GM19455 (cell line): ENCODE data around the gene TNFRSF14.

Experiments used
- ATAC-seq: cut with Tn5 transposase; IDR thresholded peaks from one replicate; pipeline ENCODE4 v1.9.1; 2021; ENCODE audit not compliant: unreplicated experiment

TNFRSF14 gene

GRCh38 chr1:2597441-2598328 lies 41.5 kb downstream of the TNFRSF14 start:
- ATAC-seq: no peak

DNA sequence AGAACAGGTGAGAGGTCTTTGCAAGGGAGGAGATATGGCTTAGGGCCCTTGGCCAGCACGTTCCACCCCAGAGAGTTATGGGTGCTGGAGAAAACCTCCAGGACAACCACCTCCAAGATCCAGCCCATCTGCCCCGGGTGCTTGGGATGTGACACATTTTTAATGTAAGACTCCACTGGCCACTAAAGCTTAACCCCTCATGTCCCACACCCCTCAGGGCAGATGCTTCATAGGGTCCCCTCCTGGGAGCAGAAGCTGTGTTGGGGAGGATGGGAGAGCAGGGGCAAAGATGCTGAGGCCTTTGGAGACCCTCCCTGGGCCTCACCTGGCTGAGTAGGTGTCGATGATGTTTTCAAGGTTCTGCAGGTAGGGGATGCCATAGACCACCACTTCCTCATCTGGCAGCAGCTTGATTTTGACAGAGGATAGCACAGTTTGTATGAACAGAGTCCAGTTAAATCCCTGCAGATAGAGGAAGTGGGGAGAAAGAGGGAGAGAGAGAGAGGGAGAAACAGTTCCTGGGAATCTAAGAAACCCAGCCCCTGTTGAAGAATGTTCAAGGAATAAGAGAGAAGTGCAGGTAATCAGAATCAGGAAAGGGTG lies 42.3 kb downstream of the TNFRSF14 start:
- ATAC-seq: no peak

DNA sequence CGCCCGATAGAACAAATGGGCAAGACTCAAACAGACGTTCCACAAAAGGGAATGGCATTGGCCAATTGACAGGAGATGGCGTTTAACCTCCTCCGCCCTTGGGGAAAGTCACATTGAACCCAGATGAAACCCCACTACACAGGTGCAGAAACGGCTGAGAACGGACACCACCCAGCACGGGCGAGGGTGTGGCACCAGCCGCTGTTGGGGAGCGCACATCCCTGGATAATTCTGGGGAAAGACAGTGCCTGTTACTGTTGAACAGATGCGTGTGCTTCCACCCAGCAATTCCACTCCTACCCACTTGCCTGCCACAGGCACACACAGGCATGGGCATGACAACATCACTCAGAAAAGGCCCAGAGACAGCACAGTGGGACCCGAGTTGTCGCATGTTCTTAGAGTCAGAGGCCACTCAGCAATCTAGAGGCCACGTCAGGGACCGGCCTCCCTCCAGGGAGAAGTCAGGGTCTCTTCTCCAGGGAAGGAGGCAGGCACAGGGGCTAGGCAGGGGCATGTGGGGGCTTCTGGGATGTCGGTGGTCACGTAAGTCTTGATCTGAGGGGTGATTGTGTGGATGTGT lies 45.6 kb downstream of the TNFRSF14 start:
- no peak for ATAC-seq

GRCh38 chr1:2602311-2602835 lies 46.2 kb downstream of the TNFRSF14 start:
- ATAC-seq: no peak

GRCh38 chr1:2602866-2603520 lies 46.8 kb downstream of the TNFRSF14 start:
- ATAC-seq: no peak

DNA sequence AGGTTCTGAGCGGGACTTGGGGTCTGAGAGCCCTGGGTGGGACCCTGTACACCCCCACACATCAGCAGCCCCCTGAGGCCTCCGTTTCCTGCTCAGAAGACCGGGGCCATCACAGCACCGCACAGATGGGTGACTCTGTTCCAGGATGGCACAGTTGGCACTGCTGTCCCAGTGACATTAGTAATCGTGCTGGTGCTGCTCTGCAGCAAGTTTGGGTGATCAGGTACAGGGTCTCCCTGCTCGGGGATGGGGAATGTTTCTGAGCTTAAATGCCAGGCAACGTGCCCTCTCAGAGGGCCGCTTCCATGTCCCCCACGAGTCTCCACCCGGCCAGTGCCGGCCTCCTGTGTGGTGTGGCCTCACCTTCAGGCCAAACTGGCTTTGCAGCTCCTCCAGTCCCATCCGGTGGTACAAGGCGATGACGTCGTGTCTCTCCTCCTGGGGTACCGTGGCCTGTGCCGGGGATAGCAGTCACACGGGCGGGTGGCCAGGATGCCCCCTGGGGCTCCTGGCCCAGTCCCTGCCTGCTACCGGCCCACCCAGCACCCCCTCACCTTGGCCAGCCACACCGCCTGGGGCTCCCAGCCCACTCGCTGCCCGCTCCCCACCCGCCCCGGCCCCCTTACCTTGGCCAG lies 47.5 kb downstream of the TNFRSF14 start:
- no peak for ATAC-seq

GRCh38 chr1:2604156-2604843 lies 48.1 kb downstream of the TNFRSF14 start:
- ATAC-seq: no peak

DNA sequence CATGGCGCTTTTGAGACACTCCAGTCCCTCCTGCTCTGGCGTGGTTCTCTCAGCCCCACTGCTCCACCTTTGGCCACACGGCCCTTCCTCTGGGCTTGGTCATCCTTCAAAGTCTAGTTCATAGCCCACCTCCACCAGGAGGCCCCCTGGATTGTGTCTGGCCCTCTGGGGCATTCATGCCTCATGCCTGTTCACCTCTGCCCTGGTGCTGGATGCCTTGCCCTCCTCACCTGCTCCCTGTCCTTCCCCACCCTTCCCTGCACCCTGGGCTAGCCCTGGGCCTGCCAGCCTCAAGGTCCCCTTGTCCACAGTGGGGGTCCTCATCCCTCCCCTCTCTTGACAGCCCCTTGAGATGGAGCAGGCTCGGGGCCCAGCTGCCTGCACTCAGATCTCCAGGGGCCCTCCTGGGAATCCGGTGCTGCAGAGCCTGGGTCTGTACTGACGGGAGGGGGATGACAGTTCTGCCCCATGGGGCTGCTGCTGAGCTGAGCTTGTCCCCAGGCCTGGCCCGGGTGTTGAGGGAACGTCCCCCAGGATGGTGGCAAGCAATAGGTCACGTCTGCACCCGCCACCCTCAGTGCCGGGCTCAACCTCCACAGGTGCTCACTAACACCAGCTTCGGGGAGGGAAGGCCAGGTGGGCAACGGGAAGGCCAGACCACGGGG lies 48.8 kb downstream of the TNFRSF14 start:
- ATAC-seq: no peak

DNA sequence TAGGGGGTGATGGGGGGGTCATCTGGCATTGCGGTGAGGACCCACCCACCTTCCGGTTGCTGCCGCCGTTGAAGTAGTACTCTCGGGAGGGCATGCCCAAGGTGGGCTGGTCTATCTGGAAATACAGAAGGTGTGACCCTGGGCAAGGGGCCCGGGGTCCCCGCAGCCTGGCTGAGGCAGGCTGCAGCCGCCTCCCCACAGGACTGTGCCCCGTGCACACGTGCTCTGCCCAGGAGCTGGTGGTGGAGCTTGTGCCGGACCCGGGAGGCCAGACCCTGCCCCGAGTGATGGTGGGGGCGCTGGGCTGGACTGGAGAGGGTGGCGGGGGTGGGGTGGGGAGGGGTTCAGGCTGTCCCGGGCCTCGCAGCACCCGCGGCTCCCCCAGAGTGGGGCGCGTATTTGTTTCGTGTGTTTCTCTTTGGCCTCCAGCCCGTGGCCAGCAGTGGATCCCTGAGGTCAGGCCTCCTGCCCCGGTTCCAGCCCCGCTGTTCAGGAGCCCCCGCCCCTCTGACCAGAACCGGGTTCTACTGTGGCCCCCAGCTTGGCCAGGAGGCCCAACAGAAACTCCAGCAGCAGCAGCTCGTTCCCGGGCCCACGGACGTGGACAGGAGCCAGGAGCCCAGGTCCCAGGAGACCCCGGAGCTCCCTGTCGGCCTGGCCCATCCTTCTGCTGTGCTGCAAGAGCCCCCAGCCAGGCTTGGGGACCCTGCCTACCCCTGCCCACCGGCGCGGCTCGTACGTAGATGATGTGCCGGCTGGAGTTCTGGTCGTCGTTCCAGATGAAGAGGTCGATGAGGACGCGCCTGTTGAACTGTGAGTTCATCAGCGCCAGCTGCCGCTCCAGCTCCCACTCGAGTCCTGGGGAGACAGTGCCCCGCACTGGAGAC lies 49.6 kb downstream of the TNFRSF14 start:
- ATAC-seq: no peak

DNA sequence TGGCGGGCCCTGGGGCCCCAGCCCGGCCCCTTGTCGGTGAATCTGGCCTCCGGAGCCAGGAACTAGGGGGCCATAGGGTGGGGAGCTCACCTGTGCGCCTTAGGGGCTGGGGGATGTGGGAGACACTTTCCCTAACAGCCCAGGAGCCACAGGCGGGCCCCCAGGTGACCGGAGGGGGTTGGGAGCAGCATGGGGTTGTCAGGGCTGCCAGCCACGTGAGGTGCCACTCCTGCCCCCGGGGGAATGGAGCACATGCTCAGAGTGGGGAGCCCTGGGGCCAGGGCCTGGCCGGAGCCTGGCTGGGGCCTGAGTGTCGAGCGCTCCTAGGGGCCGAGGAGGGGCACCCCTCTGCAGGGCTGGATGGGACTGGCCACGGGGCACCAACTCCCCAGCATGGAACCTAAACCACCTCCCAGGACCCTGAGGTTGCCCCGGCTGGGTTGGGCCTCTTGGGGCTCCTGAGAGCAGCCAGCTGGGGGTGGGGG lies 50.3 kb downstream of the TNFRSF14 start:
- ATAC-seq: no peak

DNA sequence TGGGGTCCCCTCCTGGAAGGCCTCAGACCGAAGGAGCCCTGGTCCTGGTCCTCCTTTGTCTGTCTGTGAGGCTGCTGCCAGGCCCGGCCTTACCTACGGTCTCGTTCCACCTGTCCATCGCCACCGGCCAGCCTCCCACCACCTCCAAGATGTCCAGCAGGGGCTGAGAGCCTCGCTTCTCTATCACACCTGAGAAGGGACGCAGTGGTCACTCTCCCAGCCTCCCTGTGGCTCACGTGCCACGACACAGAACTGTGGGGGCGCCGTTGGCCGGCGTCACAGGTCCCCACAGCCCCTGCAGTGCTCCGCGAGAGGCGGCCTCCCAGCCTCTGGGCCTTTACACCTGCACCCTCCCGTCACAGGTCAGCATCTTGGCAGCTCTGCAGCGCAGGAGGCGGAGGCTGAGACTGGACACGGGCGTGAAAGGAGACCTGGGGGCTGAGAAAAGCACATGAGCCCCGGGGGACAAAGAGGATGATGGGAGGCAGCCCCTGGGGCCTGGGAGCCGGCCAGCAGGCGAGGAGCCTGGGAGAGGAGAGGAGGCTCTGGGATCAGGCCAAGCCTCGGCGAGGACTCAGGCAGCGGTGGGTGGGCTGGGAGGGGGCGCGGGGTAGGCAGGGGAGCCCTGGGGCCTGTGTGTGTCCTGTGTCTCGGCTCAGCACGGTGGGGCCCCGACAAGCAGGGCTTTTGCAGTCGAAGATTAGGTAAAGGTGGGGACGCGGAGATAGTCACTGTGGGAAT lies 50.9 kb downstream of the TNFRSF14 start:
- ATAC-seq: no peak

- ATAC-seq: no peak
These were observed 51.5 kb downstream of the TNFRSF14 start for GRCh38 chr1:2607641-2608091.

- ATAC-seq: no peak
These were observed 53.3 kb downstream of the TNFRSF14 start for GRCh38 chr1:2609319-2610035.

DNA sequence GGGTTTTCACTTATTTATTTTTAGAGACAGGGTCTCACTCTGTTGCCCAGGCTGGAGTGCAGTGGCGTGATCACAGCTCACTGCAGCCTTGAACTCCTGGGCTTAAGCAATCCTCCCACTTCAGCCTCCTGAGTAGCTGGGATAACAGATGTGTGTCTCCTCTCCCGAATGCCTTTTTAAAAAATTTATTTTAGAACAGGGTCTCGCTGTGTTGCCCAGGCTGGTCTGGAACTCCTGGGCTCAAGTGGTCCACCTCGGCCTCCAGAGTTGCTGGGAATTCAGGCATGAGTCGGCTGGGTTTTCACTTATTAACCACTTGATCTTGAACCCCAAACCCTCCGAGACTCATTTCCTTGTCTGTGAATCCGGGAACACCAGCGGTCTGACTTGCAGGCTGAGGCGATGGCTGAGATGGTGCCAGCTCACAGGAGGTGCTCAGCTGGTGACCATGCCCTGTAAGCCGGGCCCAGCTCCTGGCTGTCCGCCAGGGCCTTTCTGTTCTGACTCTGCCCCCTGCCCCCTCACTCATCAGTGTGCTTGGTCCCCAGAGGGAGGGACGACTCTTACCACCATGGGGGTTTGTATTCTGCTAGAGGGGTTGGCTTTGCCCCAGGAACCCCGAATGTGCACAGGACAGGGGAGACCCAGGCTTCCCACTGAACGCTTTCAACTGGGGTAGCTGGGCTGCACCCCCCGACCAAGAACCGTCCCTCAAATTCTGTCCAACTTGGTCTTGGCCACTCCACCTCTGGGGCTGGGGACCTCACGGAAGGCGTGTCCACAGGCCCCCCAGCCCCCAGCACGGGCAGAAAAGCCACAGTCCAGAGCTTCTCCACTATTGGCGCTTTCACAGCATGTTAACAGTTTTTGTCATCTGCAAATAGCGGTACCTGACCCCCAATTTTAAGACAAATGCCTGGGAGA lies 54.1 kb downstream of the TNFRSF14 start:
- ATAC-seq: no peak

- ATAC-seq: no peak
These were observed 54.9 kb downstream of the TNFRSF14 start for GRCh38 chr1:2611031-2611501.
